ENCODE measurements around the gene PAPPA. TPM values are rescaled to one million over a fixed set of nuclear protein-coding genes. Genes with fewer than 3 reads are reported as not detected.

PAPPA gene
- total RNA-seq, 1 experiment from 2014 or later, result 0.17 TPM

DNA sequence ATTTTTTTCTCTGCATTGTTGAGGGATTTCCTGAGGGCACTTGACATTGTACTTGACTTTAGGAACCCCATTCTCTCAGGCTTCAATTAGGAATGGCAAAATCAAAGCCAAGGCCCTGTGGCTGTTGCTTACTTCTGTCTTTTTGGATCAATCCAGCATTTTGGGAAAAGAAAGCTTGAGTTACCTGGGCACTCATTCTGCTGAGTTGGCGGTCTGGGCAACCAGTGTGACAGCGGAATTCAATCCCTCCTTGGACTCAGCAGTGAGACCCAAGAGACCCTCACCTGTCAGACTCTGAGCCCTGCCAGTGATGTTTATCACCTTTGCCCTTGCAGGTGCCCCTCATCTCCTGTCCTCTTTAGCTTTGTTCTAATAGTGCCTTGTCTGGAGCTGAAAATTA, 225.3 kb downstream of the PAPPA start:
- no peaks in the 10 kb centered on the region for H3K79me1 ChIP-seq (ENCODE audit: insufficient read depth, low read depth, low read length, poor library complexity, severe bottlenecking)

More for the DNA sequence above, 225.3 kb downstream of the PAPPA start:
- no peak overlapping the region for H4K5ac ChIP-seq (ENCODE audit: insufficient read length, low read depth, low read length)
- H2BK20ac ChIP-seq (ENCODE audit: low read depth, low read length, poor library complexity, severe bottlenecking), result no peak overlapping the region
- H3K4ac ChIP-seq (ENCODE audit: low read depth, low read length), result no peak overlapping the region
- DNase-seq, result no peak
- H4K8ac ChIP-seq (replicated peaks; ENCODE audit: insufficient read length, low read depth, low read length), result no peak overlapping the region
- H3K27me3 ChIP-seq (ENCODE audit: insufficient read depth, low read length), result no peaks in the 10 kb centered on the region
- H3K79me2 ChIP-seq (ENCODE audit: insufficient read depth, low read length), result no peaks in the 10 kb centered on the region
- H3K27ac Mint-ChIP-seq, result no peak overlapping the region
- H3K18ac ChIP-seq (ENCODE audit: insufficient read length, low read depth, low read length), result no peak overlapping the region
- TF ChIP-seq, protein P1, sequence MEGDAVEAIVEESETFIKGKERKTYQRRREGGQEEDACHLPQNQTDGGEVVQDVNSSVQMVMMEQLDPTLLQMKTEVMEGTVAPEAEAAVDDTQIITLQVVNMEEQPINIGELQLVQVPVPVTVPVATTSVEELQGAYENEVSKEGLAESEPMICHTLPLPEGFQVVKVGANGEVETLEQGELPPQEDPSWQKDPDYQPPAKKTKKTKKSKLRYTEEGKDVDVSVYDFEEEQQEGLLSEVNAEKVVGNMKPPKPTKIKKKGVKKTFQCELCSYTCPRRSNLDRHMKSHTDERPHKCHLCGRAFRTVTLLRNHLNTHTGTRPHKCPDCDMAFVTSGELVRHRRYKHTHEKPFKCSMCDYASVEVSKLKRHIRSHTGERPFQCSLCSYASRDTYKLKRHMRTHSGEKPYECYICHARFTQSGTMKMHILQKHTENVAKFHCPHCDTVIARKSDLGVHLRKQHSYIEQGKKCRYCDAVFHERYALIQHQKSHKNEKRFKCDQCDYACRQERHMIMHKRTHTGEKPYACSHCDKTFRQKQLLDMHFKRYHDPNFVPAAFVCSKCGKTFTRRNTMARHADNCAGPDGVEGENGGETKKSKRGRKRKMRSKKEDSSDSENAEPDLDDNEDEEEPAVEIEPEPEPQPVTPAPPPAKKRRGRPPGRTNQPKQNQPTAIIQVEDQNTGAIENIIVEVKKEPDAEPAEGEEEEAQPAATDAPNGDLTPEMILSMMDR (conservative IDR thresholded peaks at IDR 0.05), result no peak
- no peak overlapping the region for H3K4me3 Mint-ChIP-seq
- H3K4me2 ChIP-seq (ENCODE audit: insufficient read depth, insufficient read length, low read length), result no peak overlapping the region
- H3K9ac ChIP-seq (ENCODE audit: extremely low read depth, insufficient read length, low read length), result no peak overlapping the region
- H2BK15ac ChIP-seq (ENCODE audit: low read depth, low read length), result no peak overlapping the region
- H2BK5ac ChIP-seq (ENCODE audit: insufficient read length, low read length), result no peak overlapping the region
- no peak overlapping the region for H3K23ac ChIP-seq (ENCODE audit: insufficient read length, low read depth, low read length)
- H3K4me1 Mint-ChIP-seq, result peaks cover 0 to 10% of the 10 kb centered on the region in 2 experiments; a peak in 1 of 4 replicates
- H3K23me2 ChIP-seq (ENCODE audit: insufficient read length, low read depth, low read length, poor library complexity, severe bottlenecking), result no peaks in the 10 kb centered on the region
- no peaks in the 10 kb centered on the region for H3K36me3 Mint-ChIP-seq (ENCODE audit: insufficient read depth in 1 of 3, low read depth in 3 of 3)
- no peaks in the 10 kb centered on the region for H3K9me3 ChIP-seq (ENCODE audit: control insufficient read depth, low read depth, low read length)
- H2AFZ ChIP-seq (ENCODE audit: low read length), result no peak overlapping the region
- H3K27ac ChIP-seq (ENCODE audit: insufficient read length, low read depth, low read length), result no peak overlapping the region
- no peak overlapping the region for H2BK12ac ChIP-seq (ENCODE audit: insufficient read length, low read depth, low read length)
- no peak overlapping the region for H2BK120ac ChIP-seq (ENCODE audit: low read depth, low read length, poor library complexity, severe bottlenecking)
- H3K14ac ChIP-seq (ENCODE audit: insufficient read depth, low read length), result no peak overlapping the region
- no peak overlapping the region for H3K56ac ChIP-seq (ENCODE audit: insufficient read length, low read depth, low read length)
- no peaks in the 10 kb centered on the region for H4K20me1 ChIP-seq (ENCODE audit: control insufficient read depth, insufficient read depth, insufficient read length)
- H3K9me3 Mint-ChIP-seq, result no peaks in the 10 kb centered on the region
- H2AK5ac ChIP-seq (ENCODE audit: insufficient read length, low read length), result no peak overlapping the region
- no CpG with 5 or more reads among the region's 2 CpGs for WGBS (ENCODE audit: extremely low coverage, insufficient read length, low lambda C conversion rate)
- no peaks in the 10 kb centered on the region for H3K27me3 Mint-ChIP-seq (ENCODE audit: low read depth)
- H3T11ph ChIP-seq (ENCODE audit: low read length), result no peak overlapping the region
- H3K4me1 ChIP-seq (ENCODE audit: insufficient read depth, low read length), result no peaks in the 10 kb centered on the region
- H4K91ac ChIP-seq (ENCODE audit: insufficient read length, low read depth, low read length), result no peak overlapping the region

Measured in H9 (cell line).